ENCODE data around the gene NTRK2.

Gene NTRK2

DNA sequence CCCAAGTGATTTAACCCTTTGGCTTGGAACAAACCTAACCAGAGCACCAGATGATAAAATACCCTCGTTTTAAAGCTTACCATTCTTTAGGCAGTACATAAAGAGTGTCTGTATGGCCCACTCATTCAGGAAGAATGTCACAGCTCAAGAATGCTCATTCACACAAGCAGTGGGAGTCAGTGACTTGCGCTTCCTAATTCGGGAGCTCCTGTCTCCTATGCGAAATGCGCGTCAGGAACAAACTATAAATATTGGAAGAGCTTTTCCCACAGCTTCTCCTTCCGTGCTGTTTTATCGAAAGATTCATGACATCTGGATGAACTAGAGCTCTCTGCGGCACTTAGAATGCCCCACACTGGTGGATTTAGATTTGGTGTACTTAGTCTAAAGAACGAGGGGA lies 66.6 kb downstream of the NTRK2 start:
- no peak overlapping the region for H3K27ac ChIP-seq
- TF ChIP-seq ZFX (IDR thresholded peaks at IDR 0.05; ENCODE audit: borderline replicate concordance) (no peak), CTCF (IDR thresholded peaks at IDR 0.05) (no peak)

DNA sequence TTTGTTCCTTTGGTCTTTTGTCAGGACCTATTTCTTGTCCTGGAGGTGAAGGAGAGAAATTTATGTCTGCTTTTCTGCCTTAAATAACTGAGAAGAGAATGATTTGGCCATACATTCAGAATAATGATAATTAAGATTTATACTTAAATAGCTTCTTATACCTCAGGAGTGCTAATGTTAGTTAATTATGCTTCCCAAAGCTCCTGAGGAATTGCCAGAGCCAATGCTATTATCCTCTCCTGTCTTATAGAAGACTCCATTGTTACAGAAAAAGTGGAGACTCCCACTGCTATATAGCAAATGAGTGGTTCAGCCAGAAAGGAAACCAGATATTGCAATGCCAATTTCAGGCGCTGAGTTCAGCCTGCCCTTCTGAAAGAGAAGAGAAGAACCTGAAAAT lies 67.0 kb downstream of the NTRK2 start:
- no peak overlapping the region for H3K27ac ChIP-seq

GRCh38 chr9:84738353-84738752 lies 68.8 kb downstream of the NTRK2 start:
- no peak for TF ChIP-seq CTCF (IDR thresholded peaks at IDR 0.05)
- TF ChIP-seq ZFX (IDR thresholded peaks at IDR 0.05; ENCODE audit: borderline replicate concordance): no peak
- H3K27ac ChIP-seq: no peak overlapping the region

More for the DNA sequence above, 67.0 kb downstream of the NTRK2 start:
- TF ChIP-seq ZFX (IDR thresholded peaks at IDR 0.05; ENCODE audit: borderline replicate concordance) (no peak), CTCF (IDR thresholded peaks at IDR 0.05) (no peak)

DNA sequence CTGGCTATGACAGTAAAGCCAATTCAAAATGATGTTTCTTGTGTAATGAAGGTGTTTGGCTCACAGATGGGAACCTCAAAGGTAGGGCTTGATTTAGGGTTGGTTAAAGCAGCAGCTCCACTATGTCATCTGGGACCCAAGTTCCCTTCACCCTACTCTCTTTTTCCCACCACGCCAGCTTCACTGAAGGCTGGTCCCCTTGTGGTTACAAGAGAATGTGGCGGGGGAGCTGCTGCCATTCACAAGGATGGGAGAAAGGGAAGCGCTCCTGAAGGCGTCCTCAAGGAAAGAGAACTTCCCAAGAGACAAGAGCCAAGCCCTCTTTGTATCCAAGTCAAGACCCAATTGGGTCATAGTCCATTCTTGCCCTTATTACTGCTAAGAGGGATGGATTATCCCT lies 72.7 kb downstream of the NTRK2 start:
- no peak for TF ChIP-seq CTCF (IDR thresholded peaks at IDR 0.05)
- no peak for TF ChIP-seq ZFX (IDR thresholded peaks at IDR 0.05; ENCODE audit: borderline replicate concordance)
- no peak overlapping the region for H3K27ac ChIP-seq

- no peak for TF ChIP-seq CTCF (IDR thresholded peaks at IDR 0.05)
- TF ChIP-seq ZFX (IDR thresholded peaks at IDR 0.05; ENCODE audit: borderline replicate concordance): no peak
- no peak overlapping the region for H3K27ac ChIP-seq
Measured at GRCh38 chr9:84744195-84744594, 74.7 kb downstream of the NTRK2 start.

GRCh38 chr9:84744726-84745125 lies 75.2 kb downstream of the NTRK2 start:
- TF ChIP-seq ZFX (IDR thresholded peaks at IDR 0.05; ENCODE audit: borderline replicate concordance) (no peak), CTCF (IDR thresholded peaks at IDR 0.05) (no peak)
- H3K27ac ChIP-seq: no peak overlapping the region

GRCh38 chr9:84748112-84748511 lies 78.6 kb downstream of the NTRK2 start:
- no peak overlapping the region for H3K27ac ChIP-seq
- TF ChIP-seq ZFX (IDR thresholded peaks at IDR 0.05; ENCODE audit: borderline replicate concordance): no peak
- TF ChIP-seq CTCF (IDR thresholded peaks at IDR 0.05): no peak

Measured in 22Rv1 (cell line).